Measurements from ENCODE around the gene NPBWR2. TPM values are rescaled to one million over a fixed set of nuclear protein-coding genes. Genes with fewer than 3 reads are reported as not detected.
"Not testable (repeated sequence)": the region's sequence is repeated elsewhere in the genome, so short reads cannot be mapped to it uniquely, and the experiment has no call there.

The NPBWR2 gene
- total RNA-seq, 1 experiment from 2014 or later = not detected

- no peaks in the 10 kb centered on the region for H3K4me1 Mint-ChIP-seq (ENCODE audit: insufficient read depth, unreplicated experiment)
- no peak overlapping the region for H3K27ac Mint-ChIP-seq (ENCODE audit: low read depth, unreplicated experiment)
- POLR2A ChIA-PET = no interaction called here
- DNase-seq (ENCODE audit: unreplicated experiment) = no peak
- BruUV-seq (replicated peaks) = no TSS peak
- H3K9me3 Mint-ChIP-seq (ENCODE audit: unreplicated experiment) = no peaks in the 10 kb centered on the region
- H3K4me3 Mint-ChIP-seq (ENCODE audit: unreplicated experiment) = no peak overlapping the region
- intact Hi-C loops (cut with micrococcal nuclease) = no loop called here
- H3K27me3 Mint-ChIP-seq (ENCODE audit: insufficient read depth, unreplicated experiment) = peaks cover 44% of the 10 kb centered on the region
- CTCF ChIA-PET = no interaction called here
- no peak for TF ChIP-seq CTCF (IDR thresholded peaks at IDR 0.05; ENCODE audit: unreplicated experiment)
- no peaks in the 10 kb centered on the region for H3K36me3 Mint-ChIP-seq (ENCODE audit: insufficient read depth, unreplicated experiment)
Observed at GRCh38 chr20:64129146-64129782, 21.9 kb upstream of the NPBWR2 start.

DNA sequence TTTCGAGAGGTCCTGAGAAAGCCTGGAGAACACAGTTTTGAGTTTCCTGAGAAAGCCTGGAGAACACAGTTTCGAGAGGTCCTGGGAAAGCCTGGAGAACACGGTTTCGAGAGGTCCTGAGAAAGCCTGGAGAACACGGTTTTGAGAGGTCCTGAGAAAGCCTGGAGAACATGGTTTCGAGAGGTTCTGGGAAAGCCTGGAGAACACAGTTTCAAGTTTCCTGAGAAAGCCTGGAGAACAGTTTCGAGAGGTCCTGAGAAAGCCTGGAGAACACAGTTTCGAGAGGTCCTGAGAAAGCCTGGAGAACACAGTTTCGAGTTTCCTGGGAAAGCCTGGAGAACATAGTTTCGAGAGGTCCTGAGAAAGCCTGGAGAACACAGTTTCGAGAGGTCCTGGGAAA is 16.2 kb upstream of the NPBWR2 start:
- CTCF ChIA-PET; H3K4me1 Mint-ChIP-seq (ENCODE audit: insufficient read depth, unreplicated experiment); H3K27ac Mint-ChIP-seq (ENCODE audit: low read depth, unreplicated experiment); POLR2A ChIA-PET; H3K9me3 Mint-ChIP-seq (ENCODE audit: unreplicated experiment); BruUV-seq (replicated peaks); H3K4me3 Mint-ChIP-seq (ENCODE audit: unreplicated experiment); H3K36me3 Mint-ChIP-seq (ENCODE audit: insufficient read depth, unreplicated experiment); DNase-seq (ENCODE audit: unreplicated experiment); intact Hi-C loops (cut with micrococcal nuclease): not testable (repeated sequence)
- H3K27me3 Mint-ChIP-seq (ENCODE audit: insufficient read depth, unreplicated experiment) = peaks cover 54% of the 10 kb centered on the region

DNA sequence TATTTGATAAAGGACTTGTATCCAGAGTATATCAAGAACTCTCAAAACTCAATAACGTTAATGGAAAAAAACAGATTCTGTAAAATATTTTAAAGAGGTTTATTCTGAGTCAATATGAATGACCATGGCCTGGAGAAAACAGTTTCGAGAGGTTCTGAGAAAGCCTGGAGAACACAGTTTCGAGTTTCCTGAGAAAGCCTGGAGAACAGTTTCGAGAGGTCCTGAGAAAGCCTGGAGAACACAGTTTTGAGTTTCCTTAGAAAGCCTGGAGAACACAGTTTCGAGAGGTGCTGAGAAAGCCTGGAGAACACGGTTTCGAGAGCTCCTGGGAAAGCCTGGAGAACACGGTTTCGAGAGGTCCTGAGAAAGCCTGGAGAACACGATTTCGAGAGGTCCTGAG is 15.6 kb upstream of the NPBWR2 start:
- H3K4me3 Mint-ChIP-seq (ENCODE audit: unreplicated experiment); H3K9me3 Mint-ChIP-seq (ENCODE audit: unreplicated experiment); BruUV-seq (replicated peaks); DNase-seq (ENCODE audit: unreplicated experiment); intact Hi-C loops (cut with micrococcal nuclease); H3K27ac Mint-ChIP-seq (ENCODE audit: low read depth, unreplicated experiment); H3K36me3 Mint-ChIP-seq (ENCODE audit: insufficient read depth, unreplicated experiment); H3K4me1 Mint-ChIP-seq (ENCODE audit: insufficient read depth, unreplicated experiment): not testable (repeated sequence)
- POLR2A ChIA-PET = interaction anchor here (1.8 kb wide), 1 partner anchor 40 kb away, joined by 4 read pairs; no protein-coding TSS in a partner anchor
- CTCF ChIA-PET = interaction anchor here (0.7 to 5.7 kb wide), 4 partner anchors 12 to 812 kb away, joined by 3 to 93 read pairs (median 15); partner anchors contain the start of genes LKAAEAR1, OPRL1 and RGS19
- peaks cover 48% of the 10 kb centered on the region for H3K27me3 Mint-ChIP-seq (ENCODE audit: insufficient read depth, unreplicated experiment)

GRCh38 chr20:64121586-64121985 is 14.2 kb upstream of the NPBWR2 start:
- Mint-ChIP-seq H3K4me3 (ENCODE audit: unreplicated experiment) (no peak overlapping the region), H3K27ac (ENCODE audit: low read depth, unreplicated experiment) (no peak overlapping the region), H3K4me1 (ENCODE audit: insufficient read depth, unreplicated experiment) (no peaks in the 10 kb centered on the region), H3K36me3 (ENCODE audit: insufficient read depth, unreplicated experiment) (no peaks in the 10 kb centered on the region), H3K27me3 (ENCODE audit: insufficient read depth, unreplicated experiment) (peaks cover 47% of the 10 kb centered on the region), H3K9me3 (ENCODE audit: unreplicated experiment) (no peaks in the 10 kb centered on the region)
- ChIA-PET CTCF (interaction anchor here (0.9 to 5.7 kb wide), 15 partner anchors 11 to 577 kb away, joined by 3 to 93 read pairs (median 4); partner anchors contain the start of genes C20orf204, LKAAEAR1, OPRL1 and RGS19), POLR2A (interaction anchor here (1.0 to 1.8 kb wide), 4 partner anchors 35 to 141 kb away, joined by 3 to 6 read pairs (median 4); partner anchors contain the start of gene PRPF6)
- intact Hi-C loops (cut with micrococcal nuclease) = loop anchor here (2.0 kb wide), 1 partner anchor 143 kb away; the partner anchor contains the start of gene SAMD10
- BruUV-seq (replicated peaks) = no TSS peak
- no peak for DNase-seq (ENCODE audit: unreplicated experiment)
- no peak for TF ChIP-seq CTCF (IDR thresholded peaks at IDR 0.05; ENCODE audit: unreplicated experiment)

- no peak for DNase-seq (ENCODE audit: unreplicated experiment)
- POLR2A ChIA-PET = interaction anchor here (0.6 to 1.6 kb wide), 6 partner anchors 8 to 412 kb away, joined by 3 to 6 read pairs (median 4); partner anchors contain the start of genes ARFRP1, LKAAEAR1 and ZGPAT
- H3K4me1 Mint-ChIP-seq (ENCODE audit: insufficient read depth, unreplicated experiment) = no peaks in the 10 kb centered on the region
- TF ChIP-seq CTCF (IDR thresholded peaks at IDR 0.05; ENCODE audit: unreplicated experiment) = no peak
- no TSS peak for BruUV-seq (replicated peaks)
- H3K4me3 Mint-ChIP-seq (ENCODE audit: unreplicated experiment) = no peak overlapping the region
- CTCF ChIA-PET = interaction anchor here (0.6 to 5.7 kb wide), 35 partner anchors 9 to 920 kb away, joined by 3 to 93 read pairs (median 5); partner anchors contain the start of genes C20orf204, LKAAEAR1, OPRL1 and RGS19
- no peaks in the 10 kb centered on the region for H3K36me3 Mint-ChIP-seq (ENCODE audit: insufficient read depth, unreplicated experiment)
- H3K27ac Mint-ChIP-seq (ENCODE audit: low read depth, unreplicated experiment) = no peak overlapping the region
- intact Hi-C loops (cut with micrococcal nuclease) = loop anchor here (1.0 to 2.0 kb wide), 3 partner anchors 37 to 141 kb away; partner anchors contain the start of gene SAMD10
- H3K27me3 Mint-ChIP-seq (ENCODE audit: insufficient read depth, unreplicated experiment) = peaks cover 38% of the 10 kb centered on the region
- no peaks in the 10 kb centered on the region for H3K9me3 Mint-ChIP-seq (ENCODE audit: unreplicated experiment)
Observed at GRCh38 chr20:64119681-64120341, 12.4 kb upstream of the NPBWR2 start.
